ENCODE measurements around the gene SNAPC1.

- TF ChIP-seq, protein P1, sequence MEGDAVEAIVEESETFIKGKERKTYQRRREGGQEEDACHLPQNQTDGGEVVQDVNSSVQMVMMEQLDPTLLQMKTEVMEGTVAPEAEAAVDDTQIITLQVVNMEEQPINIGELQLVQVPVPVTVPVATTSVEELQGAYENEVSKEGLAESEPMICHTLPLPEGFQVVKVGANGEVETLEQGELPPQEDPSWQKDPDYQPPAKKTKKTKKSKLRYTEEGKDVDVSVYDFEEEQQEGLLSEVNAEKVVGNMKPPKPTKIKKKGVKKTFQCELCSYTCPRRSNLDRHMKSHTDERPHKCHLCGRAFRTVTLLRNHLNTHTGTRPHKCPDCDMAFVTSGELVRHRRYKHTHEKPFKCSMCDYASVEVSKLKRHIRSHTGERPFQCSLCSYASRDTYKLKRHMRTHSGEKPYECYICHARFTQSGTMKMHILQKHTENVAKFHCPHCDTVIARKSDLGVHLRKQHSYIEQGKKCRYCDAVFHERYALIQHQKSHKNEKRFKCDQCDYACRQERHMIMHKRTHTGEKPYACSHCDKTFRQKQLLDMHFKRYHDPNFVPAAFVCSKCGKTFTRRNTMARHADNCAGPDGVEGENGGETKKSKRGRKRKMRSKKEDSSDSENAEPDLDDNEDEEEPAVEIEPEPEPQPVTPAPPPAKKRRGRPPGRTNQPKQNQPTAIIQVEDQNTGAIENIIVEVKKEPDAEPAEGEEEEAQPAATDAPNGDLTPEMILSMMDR (IDR thresholded peaks at IDR 0.05), result no peak
- TF ChIP-seq POLR2A (IDR thresholded peaks at IDR 0.05) (no peak), POLR2AphosphoS5 (IDR thresholded peaks at IDR 0.05; ENCODE audit: insufficient read depth in 1 of 2, low read depth in 1 of 2) (no peak)
Measured at GRCh38 chr14:61756135-61756534, 6.1 kb upstream of the SNAPC1 start.
